Esophagus squamous epithelium (tissue), 5 donors: Measurements from ENCODE around the gene ZNF385A. TPM values are rescaled to one million over a fixed set of nuclear protein-coding genes. Genes with fewer than 3 reads are reported as not detected.

Experiments
- DNase-seq: peaks from one replicate; lab custom pipeline; 2025; lab: John Stamatoyannopoulos, UW
- H3K27ac ChIP-seq, 4 donors: fragments of 200-600 bp; sonication (generic); one replicate each; pipeline ENCODE4 v1.5.1; 2016 to 2019; ENCODE audit warnings: mild to moderate bottlenecking in 1 of 4
- H3K27me3 ChIP-seq, 4 donors: fragments of 200-600 bp; sonication (generic); 1 replicate in 3 of 4; 2 replicates in 1 of 4; pipeline versions ENCODE4 v1.5.1 to v1.6.0; 2017 to 2021; ENCODE audit warnings: antibody characterized with exemption in 1 of 4
- H3K36me3 ChIP-seq, 3 donors: fragments of 200-600 bp; sonication (generic); one replicate each; pipeline ENCODE4 v1.5.1; 2016 to 2019
- H3K4me1 ChIP-seq, 3 donors: fragments of 200-600 bp; sonication (generic); one replicate each; pipeline ENCODE4 v1.5.1; 2017 to 2019
- H3K4me3 ChIP-seq, 4 donors: fragments of 200-600 bp; sonication (generic); 1 replicate in 3 of 4; 2 replicates in 1 of 4; pipeline ENCODE4 v1.5.1; 2016 to 2019; ENCODE audit warnings: mild to moderate bottlenecking in 2 of 4, moderate library complexity in 1 of 4
- H3K9me3 ChIP-seq, 3 donors: fragments of 200-600 bp; sonication (generic); one replicate each; pipeline ENCODE4 v1.5.1; 2016 to 2019
- POLR2A ChIP-seq, 4 donors: fragments of 450-650 bp; IDR thresholded peaks; one replicate each; pipeline ENCODE4 v1.6.1; 2017; ENCODE audit warnings: antibody characterized with exemption in 4 of 4, mild to moderate bottlenecking in 4 of 4, moderate library complexity in 3 of 4
- WGBS, 2 donors: methylation state at CpG; one replicate each; pipeline ENCODE4 v1.1.5; 2018; 5-methylcytosine and 5-hydroxymethylcytosine counted together
- intact Hi-C: fragments of 100-400 bp; cut with DNase I; formaldehyde crosslinking; loops from one replicate; pipeline ENCODE4 v1.15.0; 2022
- total RNA-seq, 4 donors: library from RNA; depleted of rRNA; stranded (reverse); fragments of >200 nt; gene quantifications; one replicate each; pipeline ENCODE4 v1.1.0, GENCODE V29; 2016
- TF ChIP-seq, protein P1 (sequence below), 6 experiments: fragments of 450-650 bp in 4 of 6; fragments of 200-600 bp in 2 of 6; sonication (generic) in 2 of 6; IDR thresholded peaks; one replicate each; pipeline ENCODE4 v1.5.1; 2016 to 2019; ENCODE audit warnings: antibody characterized with exemption in 6 of 6, mild to moderate bottlenecking in 4 of 6, moderate library complexity in 4 of 6
- donor health status: DM: yes; HTN: yes; CAD: no.

Gene ZNF385A
- total RNA-seq, 4 donors from 2014 or later = 25.2 to 106 (median 37.8) TPM

DNA sequence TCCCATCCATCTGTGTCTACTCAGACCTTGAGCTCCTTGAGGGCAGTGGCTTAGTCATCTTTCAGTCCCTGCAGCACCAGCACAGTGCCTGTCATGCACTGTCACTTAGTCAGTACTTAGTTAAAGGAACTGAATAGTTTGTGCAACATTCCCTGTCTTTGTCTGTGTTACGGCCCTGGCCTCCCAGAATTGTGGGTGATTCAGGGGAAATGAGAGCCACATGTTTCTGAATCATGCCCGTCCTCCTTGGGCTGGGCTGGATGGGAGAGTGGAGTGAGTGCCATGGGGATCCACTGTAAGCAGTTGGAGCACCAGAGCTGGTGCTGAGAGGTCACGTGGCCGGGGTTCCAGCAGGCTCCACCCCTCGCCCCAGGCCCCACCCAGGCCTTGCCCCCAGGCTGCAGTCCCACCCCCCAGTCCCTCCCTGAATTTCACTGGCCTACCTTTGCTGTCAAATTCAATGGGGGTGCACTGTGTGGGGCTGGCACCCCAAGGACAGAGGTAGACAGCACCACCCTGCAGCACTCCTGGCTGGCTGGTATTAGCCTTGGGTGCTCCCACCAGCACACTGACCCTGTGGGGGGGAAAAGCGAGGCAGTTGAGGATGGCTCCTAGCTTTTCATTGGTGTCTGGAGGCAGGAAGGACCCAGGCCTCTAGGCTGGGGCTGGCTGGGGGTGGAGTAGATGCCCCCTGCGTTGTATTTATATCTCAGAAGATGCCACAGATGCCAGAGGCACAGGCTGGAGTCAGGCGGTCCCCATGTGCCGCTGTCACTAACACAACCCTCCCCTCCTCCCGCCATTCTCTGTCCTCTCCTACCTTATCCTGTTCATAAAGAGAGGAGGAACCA, 27.1 kb upstream of the ZNF385A start:
- Histone ChIP-seq H3K4me3 (peak overlapping the region in 3 of 4 donors; percentile 66 to 95 (median 85)), H3K27ac (peak overlapping the region; percentile 66 to 95 (median 90)), H3K27me3 (no peaks in the 10 kb centered on the region), H3K9me3 (no peaks in the 10 kb centered on the region), H3K36me3 (peaks cover 0 to 55% (median 23%) of the 10 kb centered on the region in 3 donors), H3K4me1 (peaks cover 23 to 98% (median 51%) of the 10 kb centered on the region in 3 donors)
- DNase-seq = no peak
- intact Hi-C loops = no loop called here
- 58 to 65% methylated on average over 3 to 7 of the region's 10 CpGs for WGBS, 2 donors
- TF ChIP-seq POLR2A (IDR thresholded peaks at IDR 0.05) = no peak
- TF ChIP-seq, protein P1, sequence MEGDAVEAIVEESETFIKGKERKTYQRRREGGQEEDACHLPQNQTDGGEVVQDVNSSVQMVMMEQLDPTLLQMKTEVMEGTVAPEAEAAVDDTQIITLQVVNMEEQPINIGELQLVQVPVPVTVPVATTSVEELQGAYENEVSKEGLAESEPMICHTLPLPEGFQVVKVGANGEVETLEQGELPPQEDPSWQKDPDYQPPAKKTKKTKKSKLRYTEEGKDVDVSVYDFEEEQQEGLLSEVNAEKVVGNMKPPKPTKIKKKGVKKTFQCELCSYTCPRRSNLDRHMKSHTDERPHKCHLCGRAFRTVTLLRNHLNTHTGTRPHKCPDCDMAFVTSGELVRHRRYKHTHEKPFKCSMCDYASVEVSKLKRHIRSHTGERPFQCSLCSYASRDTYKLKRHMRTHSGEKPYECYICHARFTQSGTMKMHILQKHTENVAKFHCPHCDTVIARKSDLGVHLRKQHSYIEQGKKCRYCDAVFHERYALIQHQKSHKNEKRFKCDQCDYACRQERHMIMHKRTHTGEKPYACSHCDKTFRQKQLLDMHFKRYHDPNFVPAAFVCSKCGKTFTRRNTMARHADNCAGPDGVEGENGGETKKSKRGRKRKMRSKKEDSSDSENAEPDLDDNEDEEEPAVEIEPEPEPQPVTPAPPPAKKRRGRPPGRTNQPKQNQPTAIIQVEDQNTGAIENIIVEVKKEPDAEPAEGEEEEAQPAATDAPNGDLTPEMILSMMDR (IDR thresholded peaks at IDR 0.05) = no peak

DNA sequence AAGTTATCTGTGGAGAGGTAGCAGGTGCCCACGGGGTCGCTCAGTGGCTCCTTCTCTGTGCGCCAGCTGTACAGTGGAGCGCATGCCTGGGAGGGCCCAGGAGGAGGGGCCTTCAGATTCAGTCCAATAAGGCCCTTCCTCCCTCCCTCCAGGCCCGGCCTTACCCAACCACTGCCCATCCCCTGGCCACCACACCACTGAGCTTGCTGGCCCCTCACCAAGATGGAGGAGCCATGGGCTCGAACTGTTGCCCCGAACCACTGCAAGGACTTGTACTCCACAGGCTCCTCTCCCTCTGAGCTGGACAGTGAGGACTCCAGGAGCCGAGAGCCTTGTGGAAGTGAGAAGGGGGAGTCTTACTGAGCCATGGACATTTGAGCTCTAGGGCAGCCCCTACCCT, 24.7 kb upstream of the ZNF385A start:
- 75 to 100% methylated on average over 3 of the region's 8 CpGs for WGBS, 2 donors
- Histone ChIP-seq H3K4me3 (peak overlapping the region in 1 of 4 donors; percentile 3), H3K27me3 (no peaks in the 10 kb centered on the region), H3K9me3 (no peaks in the 10 kb centered on the region), H3K36me3 (peaks cover under 1 to 79% (median 32%) of the 10 kb centered on the region in 3 donors), H3K27ac (peak overlapping the region in 2 of 4 donors; percentile 21 to 44), H3K4me1 (peaks cover 21 to 96% (median 50%) of the 10 kb centered on the region in 3 donors)
- intact Hi-C loops = no loop called here
- DNase-seq = no peak
- no peak for TF ChIP-seq POLR2A (IDR thresholded peaks at IDR 0.05)
- TF ChIP-seq, protein P1 (IDR thresholded peaks at IDR 0.05) = no peak

GRCh38 chr12:54407183-54407905, 22.8 kb upstream of the ZNF385A start:
- H3K36me3 ChIP-seq = peaks cover 12 to 96% (median 48%) of the 10 kb centered on the region in 3 donors

GRCh38 chr12:54405573-54405972, 21.0 kb upstream of the ZNF385A start:
- no peak overlapping the region for H3K4me3 ChIP-seq
- WGBS, 2 donors = 85 to 94% methylated on average over 5 to 6 of the region's 7 CpGs
- TF ChIP-seq POLR2A (IDR thresholded peaks at IDR 0.05) = no peak
- TF ChIP-seq, protein P1 (IDR thresholded peaks at IDR 0.05) = no peak
- DNase-seq = no peak
- peaks cover 0 to 70% (median 21%) of the 10 kb centered on the region in 3 donors for H3K4me1 ChIP-seq
- intact Hi-C loops = no loop called here
- no peaks in the 10 kb centered on the region for H3K9me3 ChIP-seq
- peak overlapping the region in 3 of 4 donors; percentile 5 to 55 (median 53) for H3K27ac ChIP-seq
- H3K27me3 ChIP-seq = no peaks in the 10 kb centered on the region
- H3K36me3 ChIP-seq = peaks cover 12 to 100% (median 64%) of the 10 kb centered on the region in 3 donors

More at GRCh38 chr12:54407183-54407905, 22.8 kb upstream of the ZNF385A start:
- WGBS, 2 donors = 50 to 60% methylated on average over 3 to 5 of the region's 5 CpGs
- TF ChIP-seq, protein P1 (IDR thresholded peaks at IDR 0.05) = no peak
- TF ChIP-seq POLR2A (IDR thresholded peaks at IDR 0.05) = no peak
- intact Hi-C loops = no loop called here
- Histone ChIP-seq H3K4me1 (peaks cover 9 to 87% (median 37%) of the 10 kb centered on the region in 3 donors), H3K4me3 (no peak overlapping the region), H3K9me3 (no peaks in the 10 kb centered on the region), H3K27ac (peak overlapping the region in 3 of 4 donors; percentile 8 to 73 (median 50)), H3K27me3 (no peaks in the 10 kb centered on the region)
- no peak for DNase-seq
